ENCODE results near the gene GYPC.
A peak's percentile ranks its signal among the peaks of the same experiment; 100 is the strongest.
"Not testable (repeated sequence)": the region's sequence is repeated elsewhere in the genome, so short reads cannot be mapped to it uniquely, and the experiment has no call there.

The GYPC gene

DNA sequence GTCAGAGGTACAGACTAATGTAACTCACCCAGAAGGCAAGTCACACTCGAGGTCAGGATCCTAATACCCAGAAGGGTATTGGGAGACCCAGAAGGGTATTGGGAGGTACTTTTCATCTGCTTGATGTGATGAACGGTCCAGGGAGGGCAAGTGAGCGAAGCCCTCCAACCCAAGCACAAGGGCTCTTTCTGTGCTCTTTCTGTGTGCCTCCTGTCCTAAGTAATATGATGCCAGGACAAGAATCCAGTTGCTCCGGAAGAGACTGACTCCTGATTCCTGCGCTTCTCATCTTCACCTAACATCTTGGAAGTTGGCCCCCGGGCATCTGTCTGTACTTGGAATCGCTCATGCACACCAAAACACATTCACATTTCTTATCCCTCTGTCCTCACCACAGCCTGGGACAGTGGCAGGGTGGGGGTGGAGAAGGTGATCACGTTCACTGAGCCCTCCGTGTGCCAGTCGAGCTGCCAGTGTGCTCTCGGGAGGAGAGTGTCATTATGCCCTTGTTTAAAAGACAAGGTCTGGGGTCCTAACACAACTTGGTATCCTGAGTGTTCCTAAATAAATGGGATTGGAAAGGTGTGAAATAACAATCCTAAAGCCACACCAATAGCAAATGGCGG is 17.1 kb downstream of the GYPC start:
- DNase-seq, result no peak

DNA sequence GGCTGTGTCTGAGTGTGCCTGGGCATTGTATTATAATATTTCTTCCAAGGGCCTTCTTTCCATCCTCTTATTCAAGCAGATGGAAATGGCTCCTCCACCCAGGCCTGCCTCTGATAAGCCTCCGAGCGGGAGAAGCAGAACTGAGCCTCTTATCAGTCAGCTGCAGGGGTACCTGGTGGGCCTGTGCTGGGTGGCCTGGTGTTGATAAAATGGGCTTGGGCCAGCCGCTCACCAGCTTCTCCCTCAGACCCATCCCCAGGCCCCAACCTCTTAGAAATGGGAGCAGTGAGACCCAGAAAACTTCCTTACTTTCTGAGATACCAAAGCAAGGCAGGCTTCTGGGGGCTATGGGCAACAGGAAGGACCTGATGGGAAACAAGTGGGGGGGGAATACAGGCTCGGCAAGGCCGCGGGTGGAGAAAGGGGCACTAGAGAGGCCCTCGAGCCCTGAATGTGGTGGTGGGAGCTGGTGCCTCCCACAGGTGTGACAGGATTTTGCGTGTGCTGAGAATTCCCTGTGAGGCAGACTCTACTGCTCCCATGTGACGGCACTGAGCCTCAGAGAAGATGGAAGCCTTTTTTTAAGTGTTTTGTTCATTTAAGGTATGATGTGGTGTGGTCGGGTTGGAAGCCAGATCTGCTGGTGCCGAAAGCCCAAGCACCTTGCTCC is 18.3 kb downstream of the GYPC start:
- DNase-seq, result no peak

DNA sequence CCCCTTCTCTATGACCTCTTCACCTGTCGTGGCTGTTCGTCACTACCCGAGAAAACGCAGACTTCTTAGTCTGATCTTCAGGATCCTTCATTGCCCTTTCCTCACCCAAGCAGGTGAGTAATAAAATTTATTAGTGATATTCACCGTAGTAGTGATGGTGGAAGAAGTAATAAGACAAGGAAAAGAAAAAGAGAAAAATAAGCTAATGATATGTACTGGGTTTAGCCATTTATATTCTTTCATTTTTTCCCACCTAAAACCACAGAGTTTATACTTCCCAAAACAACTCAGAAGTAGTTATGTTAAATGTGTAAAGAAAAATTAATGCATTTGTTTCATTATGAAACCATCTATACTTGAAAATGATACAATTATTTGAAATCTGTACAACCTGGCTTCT is 19.7 kb downstream of the GYPC start:
- DNase-seq, result no peak

DNA sequence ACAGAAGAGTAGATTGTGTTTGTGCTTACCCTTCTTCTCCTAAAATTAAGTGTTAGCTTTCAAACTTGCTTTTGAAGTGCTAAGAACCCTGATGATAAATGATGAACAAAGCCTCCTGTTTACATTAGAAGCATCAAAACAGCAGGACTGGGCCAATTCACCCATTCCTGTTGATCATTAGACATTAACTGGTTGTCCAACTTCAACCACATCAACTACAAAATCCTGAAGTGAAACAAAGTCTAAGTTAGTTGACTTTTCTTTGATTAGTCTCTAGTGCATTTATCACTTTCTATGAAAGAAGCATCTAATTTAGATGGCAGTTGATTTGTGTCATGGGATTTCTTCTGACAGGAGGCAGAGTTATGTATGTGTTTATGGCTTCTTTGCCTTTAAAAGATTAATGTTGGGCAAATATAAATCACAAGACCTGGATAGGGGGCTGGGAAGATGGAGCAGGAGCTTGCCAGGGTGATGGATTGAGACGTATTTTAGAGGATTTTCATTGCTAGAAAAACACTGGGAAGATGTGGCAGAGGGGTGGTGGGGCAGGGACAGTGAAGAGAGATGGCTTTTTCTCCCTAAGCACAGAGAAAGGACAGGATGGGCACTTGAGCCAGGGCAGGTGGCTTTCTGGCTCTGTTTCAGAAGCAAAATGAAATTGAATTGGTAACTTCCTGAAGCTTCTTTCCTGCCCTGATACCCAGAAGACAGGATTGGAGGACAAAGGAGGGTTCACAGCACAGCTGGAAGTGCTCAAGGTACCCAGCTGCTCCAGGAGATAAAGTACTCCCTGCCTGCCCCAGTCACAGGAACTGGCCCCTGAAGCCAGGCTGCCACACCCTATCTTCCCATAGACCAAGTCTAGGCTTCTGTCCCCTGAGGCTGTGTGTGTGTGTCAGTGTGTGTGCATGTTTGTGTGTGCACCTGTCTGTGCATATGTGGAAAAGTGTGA is 20.5 kb downstream of the GYPC start:
- DNase-seq, result no peak

DNA sequence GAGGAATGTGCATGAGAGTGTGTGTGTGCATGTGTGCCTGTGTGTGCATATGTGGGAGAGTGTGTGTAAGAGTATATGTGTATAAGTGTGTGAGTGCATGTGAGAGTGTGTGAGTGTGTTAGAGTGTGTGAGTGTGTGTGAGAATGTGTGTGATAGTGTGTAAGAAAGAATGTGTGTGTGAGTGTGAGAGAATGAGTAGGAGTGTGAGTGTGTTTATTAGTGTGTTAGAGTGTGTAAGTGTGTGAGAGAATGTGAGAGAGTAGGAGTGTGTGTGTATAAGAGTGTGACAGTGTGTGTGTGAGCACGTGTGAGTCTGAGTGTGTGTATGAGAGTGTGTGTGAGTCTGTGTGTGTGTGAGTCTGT is 21.2 kb downstream of the GYPC start:
- DNase-seq, result no peak

DNA sequence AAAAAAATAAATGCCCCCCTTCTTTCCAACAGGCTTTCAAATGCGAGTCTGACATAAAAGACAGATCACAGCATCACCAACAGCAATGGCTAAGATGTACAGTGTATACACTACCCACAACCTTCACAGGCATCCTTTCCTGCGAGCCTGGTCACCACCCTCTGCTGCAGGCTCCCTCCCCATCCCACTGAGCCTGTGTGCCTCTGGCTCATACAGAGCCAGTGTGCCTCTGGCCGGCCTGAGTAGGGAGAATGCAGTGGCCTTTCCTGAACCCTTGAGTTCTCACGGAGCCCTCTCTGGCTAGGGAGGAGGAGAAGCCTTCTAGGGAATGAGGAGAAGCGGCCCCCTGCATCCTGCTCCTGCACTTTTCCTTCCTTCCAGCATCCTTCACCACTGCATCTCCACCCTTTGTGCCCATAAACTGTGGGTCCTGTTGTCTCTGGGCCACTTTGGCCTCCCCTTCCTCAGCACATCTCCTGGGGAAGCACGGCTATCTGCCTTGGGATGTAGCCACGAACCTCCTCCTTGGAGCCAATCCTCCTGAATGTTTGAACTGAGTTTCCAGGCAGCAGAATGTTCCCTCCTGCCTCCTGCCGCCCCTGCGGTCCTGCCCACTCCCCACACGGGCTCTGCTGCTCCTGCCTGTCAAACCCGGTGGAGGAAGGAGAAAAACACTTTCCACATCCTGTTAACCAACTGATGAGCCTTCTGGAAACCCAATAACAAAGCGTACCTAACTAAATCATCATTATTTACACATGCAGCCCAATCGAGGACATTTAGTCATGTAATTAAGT is 22.5 kb downstream of the GYPC start:
- DNase-seq, result no peak

DNA sequence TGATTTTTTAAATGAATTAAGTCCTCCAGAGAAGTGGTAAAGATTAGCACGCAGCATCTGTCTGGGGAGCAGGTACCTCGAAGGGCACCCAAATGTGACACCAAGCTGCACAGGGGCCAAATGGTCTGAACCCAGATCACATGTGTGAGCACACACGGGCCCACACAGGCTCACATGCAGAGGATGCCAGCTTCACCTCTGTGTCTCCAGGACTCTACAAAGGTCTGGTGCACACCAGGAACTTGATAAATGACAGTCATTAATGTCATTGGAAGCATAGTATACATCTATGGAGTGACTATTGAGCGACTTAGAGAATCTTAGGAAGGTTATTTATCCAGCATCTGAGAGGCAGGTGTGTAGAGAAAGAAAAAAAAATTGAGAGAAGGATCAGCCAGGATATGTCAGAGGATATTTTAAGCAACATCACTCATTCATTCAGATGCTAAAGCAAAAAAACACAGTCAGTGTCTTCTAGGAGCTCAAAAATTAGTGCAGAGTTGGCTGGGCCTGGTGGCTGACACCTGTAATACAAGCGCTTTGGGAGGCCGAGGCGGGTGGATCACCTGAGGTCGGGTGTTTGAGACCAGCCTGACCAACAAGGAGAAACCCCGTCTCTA is 23.2 kb downstream of the GYPC start:
- DNase-seq, result no peak

DNA sequence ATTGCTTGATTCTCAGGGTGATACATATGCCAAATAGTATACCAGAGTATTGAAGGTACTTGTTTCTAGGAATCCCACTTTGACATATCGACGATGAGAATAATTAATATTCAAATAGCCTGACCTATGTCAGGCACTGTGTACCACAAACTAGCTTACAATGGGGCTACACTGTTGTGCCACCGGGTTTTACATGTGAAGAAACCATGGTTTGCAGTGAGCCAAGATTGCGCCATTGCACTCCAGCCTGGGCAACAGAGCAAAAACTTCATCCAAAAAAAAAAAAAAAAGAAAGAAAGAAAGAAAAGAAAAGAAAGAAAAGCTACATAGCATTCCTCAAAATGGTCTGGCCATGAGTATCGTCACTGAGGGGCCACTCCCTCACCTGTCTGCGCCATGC is 25.5 kb downstream of the GYPC start:
- DNase-seq, result no peak

DNA sequence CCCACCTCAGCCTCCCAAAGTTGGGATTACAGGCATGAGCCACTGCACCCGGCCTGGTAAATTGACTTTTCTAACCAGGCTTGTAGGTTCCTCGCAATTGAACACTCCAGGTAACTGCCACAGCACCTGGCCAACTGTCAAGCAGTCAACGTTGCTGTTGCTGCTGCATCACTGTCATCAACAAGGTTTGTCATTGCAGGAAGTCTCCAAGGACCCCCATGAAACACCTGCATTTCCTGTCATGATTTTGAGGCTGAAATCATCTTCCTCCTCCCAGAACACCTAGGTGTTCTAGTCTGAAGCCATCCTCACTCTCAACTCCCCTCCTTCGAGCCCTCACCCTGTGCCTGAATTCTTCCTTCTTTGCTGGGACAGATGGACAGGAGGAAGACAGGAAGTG is 29.7 kb downstream of the GYPC start:
- no peak for DNase-seq

DNA sequence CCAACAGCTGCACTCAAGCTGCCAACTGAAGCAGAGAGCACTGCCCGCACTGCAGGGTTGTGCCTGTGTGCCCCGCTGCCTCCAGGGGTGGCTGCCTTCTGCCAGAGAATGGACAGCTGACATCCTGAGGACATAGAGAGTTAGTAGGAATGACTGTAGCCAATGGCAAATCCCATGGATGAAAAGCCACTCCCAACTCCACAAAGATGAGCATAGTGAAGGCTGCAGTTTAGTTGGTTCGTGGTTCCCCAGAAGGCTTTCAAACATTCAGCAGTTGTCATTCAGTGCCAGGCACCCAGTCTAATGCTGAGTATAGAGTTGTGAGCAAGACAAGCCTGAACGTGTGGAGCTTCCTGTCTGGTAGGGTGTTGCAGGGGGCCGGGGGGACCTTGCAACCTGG is 30.3 kb downstream of the GYPC start:
- DNase-seq, result no peak

DNA sequence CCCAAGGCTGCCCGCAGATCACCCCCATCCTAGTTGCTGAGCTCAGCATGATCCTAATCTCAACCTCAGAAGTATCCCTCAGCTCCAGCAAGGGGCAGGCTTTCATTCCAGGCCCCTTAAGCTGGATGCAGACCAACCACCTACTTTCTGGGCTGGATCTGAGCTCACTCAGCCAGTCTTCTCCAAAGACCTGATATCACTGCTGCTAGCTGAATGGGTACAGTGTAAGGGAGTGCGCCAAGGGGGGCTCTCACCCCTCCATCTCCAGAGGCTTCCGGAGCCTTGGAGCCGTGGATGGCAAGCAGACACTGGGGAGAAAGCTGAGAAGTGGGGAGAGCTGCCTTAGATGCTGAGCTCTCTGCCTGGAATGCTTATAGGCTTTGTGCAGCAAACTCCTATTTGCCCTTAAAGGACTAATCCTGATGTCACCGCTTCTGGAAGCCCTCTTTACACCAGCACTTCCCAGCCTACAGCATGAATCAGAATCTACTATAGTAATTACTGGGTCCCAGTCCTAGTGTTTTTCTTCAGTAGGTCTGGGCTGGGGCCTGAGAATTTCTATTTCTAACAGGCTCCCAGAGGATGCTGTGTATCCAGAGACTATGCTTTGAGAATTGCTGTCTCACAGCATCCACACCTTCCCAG is 31.0 kb downstream of the GYPC start:
- peak; percentile 3 for DNase-seq

DNA sequence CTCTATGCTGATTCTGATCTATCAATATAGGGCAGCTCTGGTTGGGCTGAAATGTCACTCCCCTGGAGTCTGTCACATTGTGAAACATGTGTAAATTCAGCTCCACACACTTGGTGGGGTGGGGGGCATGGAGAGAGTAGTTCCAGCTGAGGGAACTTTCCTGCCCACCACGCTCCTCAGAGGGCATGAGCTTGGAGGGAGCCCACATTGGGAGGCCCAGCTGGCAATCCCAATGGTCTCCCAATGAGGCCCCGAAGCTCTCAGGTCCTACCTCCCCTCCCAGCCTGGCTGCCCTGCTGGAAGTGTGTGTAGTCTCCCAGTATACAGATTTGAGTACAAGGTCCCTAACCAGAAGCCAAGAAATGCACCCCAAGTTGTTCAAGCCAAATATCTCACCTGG is 31.5 kb downstream of the GYPC start:
- no peak for DNase-seq

DNA sequence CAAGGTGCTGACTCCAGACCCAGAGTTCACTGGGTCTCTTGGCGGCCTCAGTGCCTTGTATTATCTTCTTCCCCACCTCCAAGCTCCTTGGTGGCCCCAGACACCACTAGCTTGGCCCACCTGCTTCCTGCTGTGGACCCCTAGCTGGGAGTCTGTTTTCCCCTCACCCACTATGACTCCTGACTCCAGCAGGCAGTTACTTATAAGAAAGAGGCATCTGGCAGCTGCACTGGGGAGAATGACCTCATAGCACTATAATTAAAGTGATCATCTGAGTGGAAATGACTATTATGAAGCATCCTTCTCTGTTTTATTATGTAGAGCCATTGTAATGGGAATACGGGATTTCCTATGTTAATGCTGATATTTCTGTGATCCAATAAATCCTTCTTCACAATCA is 32.6 kb downstream of the GYPC start:
- not testable (repeated sequence) for DNase-seq

DNA sequence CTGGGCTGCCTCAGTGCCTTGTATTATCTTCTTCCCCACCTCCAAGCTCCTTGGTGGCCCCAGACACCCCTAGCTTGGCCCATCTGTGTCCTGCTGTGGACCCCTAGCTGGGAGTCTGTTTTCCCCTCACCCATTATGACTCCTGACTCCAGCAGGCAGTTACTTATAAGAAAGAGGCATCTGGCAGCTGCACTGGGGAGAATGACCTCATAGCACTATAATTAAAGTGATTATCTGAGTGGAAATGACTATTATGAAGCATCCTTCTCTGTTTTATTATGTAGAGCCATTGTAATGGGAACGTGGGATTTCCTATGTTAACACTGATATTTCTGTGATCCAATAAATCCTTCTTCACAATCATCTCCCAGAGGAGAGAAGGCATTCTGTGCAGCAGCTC is 36.3 kb downstream of the GYPC start:
- not testable (repeated sequence) for DNase-seq

DNA sequence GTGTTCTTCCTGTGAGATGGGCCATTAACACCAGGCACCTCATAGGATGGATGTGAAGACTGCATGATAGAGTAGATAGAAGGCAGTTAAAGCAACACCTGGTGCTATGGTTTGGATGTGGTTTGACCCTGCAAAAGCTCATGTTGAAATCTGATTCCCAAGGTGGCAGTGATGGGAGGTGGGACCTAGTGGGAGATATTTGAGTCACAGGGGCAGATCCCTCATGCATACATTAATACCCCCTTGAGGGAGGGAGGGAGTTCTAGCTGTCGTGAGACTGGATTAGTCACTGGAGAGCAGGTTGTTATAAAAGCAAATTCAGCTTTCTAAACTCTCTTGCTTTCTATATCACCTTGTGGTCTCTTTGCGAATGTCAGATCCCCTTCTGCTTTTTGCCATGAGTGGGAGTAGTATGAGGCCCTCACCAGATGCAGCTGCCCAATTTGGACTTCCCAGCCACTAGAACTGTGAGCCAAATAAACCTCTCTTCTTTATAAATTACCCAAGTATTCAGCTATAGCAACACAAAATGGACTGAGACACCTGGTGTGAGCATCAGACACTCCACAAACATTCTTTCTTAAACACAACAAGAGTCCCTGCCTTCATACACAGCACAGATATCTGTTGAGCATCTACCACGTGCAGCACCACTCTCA is 37.1 kb downstream of the GYPC start:
- not testable (repeated sequence) for DNase-seq

DNA sequence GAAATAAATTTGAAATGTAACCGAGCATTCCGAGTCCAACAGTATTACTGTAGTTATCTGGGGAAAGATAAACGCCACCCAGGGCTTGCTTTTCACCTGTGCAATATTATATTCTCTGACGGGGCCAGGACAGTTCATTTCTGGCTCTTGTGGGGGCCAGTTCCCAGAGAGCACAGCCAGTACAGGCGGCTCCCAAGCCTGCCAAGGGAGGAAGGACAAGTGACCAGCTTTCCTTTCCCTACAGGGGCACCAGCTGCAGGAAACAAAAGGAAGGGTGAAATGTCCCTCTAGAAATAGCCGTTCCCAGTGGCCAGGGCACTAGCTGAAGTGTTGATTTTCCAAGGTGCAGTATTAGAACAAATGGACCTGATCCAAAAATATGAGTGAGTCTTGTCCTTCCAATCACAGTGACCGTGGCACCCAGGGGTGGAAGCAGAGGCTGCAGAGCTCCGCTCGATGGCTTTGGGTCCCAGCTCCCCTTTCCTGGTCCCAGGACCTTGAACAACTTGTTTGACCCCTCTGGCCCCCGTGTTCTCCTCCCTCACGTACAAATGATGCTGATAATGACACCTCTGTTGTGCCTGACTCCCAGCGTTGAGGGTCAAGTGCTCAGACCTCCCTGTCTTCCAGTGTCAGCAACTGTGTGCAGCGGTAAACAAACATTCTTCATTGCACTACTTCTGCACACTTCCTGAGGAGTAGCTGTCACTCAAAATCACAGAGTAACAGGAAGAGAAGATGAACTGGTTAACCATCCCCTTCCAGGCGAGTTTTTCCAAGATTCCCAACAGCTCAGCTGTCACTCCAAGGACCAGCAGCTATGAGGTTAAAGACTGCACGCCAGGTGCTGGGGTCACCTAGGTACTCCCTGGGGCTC is 40.9 kb downstream of the GYPC start:
- no peak for DNase-seq

DNA sequence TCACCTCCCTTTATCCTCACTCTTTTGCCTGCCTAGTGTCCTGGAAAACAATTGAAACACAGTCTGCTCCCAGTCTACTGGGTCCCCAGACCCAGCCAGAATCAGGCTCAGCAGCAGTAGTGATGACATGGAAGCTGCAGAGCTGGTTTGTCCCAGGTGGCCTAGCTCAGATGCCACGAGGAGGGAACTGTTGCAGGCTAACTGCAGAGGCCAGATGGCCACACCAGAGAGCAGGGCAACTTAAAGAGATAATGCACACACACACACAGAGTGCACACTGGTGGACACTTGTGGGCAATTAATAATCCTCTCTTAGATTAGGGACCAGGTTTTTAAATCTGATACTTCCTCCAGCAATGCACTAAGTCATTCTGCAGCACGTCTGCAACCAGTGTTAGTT is 42.4 kb downstream of the GYPC start:
- DNase-seq, result no peak

DNA sequence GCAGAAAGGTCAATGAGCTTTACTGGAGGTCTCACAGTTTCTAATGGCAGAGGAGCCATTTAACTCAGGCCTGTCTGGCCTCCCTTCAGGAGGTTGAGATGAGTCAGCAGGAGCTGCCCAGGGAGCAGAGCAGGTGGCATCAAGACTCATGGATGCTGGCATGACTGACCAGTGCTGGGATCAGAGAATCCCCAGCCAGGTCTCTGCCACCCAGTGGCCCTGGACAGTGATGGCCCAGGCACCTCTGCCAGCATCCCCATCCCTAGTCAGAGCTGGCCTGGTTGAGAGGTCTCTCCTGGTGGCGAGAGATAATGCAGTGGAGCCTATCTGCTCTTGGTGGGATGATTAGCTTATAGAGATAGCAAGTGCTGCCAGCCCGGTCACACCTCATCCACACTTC is 43.1 kb downstream of the GYPC start:
- no peak for DNase-seq

DNA sequence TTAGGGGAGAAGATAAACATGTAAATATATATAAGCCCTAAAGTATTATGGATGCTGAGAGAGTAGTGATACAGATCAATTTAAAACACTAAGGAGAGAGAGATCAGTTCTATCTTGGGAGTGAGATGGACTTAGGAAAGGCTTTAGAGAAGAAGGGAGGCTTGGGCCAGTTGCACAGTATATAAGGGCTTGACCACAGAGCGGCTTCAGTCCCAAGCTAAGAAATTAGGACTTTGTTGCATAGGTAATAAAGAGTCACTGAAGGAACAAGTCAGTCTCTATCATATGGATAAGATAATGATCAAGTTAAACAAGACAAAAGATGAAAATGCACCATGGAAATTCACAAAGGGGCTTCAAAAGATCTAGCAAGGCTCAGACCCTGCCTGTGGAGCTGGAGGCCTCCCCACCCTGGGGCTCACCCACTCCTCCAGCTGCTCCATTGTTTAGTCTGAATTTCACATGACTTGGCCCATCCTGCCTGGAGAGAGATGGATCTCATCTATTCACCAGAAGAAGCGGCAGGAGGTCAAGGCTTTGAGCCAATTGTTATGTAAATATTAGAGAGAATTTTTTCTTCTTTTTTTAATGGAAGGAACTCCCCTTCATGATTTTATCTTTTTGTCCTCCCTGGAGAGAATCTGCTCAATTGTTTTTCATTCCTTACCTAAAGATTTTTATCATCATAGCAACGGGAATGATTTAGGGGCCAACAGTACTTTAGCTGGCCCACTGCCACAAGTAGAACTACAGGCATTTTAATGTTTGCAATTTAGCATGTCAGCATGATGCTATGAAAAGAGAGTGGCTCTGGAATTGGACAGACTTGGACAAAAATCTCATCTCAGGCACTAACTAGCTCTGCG is 44.0 kb downstream of the GYPC start:
- peak; percentile 84 for DNase-seq

DNA sequence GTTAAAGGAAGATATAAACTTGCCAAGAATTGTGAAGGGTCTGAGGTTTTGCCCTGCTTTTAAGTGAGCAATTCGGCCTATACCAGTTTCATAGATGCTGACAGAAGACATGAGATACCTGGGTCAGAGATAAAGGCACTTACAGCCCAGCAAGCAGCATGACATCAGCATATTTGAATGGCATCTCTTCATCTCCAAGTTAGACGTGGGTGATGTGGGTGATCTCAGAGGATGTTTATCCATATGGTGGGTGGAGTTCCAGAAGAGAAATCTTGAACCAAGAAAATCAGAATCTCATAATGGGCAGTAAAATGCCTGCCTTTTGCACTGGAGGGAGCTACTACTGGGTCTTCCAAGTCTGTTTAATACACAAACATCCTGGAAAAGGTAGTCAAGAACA is 44.7 kb downstream of the GYPC start:
- DNase-seq, result peak; percentile 31

Measured in fibroblast of upper back skin (primary cell).